A673 (cell line): ENCODE results near the gene LTA.

ENCODE experiments used
- EZH2 ChIP-seq: fragments of 200-600 bp; sonication (generic); IDR thresholded peaks from 2 replicates; pipeline ENCODE4 v1.6.1; 2017; ENCODE audit warnings: borderline replicate concordance, low read depth, mild to moderate bottlenecking, mixed read lengths, antibody characterized with exemption, low read length; ENCODE audit not compliant: poor library complexity, severe bottlenecking
- TF ChIP-seq, protein P1 (sequence below): fragments of 300-800, 200-600 bp; sonication (generic); conservative IDR thresholded peaks from 2 replicates; pipeline ENCODE4 v1.5.1; 2017; ENCODE audit warnings: low read depth, mild to moderate bottlenecking, antibody characterized with exemption, low read length, moderate library complexity, mixed read lengths

DNA sequence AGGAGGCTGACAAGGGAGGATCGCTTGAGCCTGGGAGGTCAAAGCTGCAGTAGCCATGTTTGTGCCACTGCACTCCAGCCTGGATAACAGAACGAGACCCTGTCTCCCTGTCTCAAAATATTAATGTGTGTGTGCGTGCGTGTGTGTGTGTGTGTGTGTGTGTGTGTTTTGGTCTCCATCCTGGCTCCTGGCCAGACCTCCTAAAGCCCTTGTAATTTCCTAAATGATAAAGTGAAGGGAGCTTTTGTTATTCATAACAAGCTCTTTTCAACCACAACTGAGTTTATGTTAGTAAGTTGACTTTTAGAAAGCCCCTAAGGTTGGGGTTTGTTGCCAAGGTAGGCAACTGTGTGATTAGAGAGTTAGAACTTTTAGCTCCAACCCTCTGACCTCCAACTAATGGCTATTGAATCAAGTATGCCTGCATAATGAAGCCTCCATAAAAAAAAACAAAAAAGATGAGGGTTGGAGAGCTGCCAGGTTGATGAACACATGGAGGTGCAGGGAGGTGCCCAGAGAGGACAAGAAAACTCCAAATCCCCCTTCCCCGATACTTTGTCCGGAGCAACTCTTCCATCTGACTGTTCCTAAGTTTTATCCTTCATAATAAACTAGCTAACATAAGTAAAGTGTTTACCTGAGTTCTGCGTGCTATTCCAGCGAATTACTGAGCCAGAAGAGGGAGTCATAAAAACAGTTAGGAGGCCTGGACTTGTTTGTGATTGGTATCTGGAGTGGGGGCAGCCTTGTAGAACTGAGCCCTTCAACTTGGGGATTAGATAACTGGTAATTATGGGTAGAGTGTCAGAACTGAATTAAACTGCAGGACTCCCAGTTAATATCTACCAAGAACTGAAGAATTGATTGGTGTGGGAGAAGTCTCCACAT is 37.7 kb downstream of the LTA start:
- TF ChIP-seq, protein P1, sequence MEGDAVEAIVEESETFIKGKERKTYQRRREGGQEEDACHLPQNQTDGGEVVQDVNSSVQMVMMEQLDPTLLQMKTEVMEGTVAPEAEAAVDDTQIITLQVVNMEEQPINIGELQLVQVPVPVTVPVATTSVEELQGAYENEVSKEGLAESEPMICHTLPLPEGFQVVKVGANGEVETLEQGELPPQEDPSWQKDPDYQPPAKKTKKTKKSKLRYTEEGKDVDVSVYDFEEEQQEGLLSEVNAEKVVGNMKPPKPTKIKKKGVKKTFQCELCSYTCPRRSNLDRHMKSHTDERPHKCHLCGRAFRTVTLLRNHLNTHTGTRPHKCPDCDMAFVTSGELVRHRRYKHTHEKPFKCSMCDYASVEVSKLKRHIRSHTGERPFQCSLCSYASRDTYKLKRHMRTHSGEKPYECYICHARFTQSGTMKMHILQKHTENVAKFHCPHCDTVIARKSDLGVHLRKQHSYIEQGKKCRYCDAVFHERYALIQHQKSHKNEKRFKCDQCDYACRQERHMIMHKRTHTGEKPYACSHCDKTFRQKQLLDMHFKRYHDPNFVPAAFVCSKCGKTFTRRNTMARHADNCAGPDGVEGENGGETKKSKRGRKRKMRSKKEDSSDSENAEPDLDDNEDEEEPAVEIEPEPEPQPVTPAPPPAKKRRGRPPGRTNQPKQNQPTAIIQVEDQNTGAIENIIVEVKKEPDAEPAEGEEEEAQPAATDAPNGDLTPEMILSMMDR, result no peak
- no peak for TF ChIP-seq EZH2
